Hematopoietic multipotent progenitor cell treated with erythropoietin and hydrocortisone succinate and interleukin-3 and kit ligand, for 8 days (in vitro differentiated cells): ENCODE data around the gene NCK2.

ENCODE experiments used
- DNase-seq: peaks from one replicate; pipeline ENCODE4 v3.0.0-alpha.2; 2015

The NCK2 gene

GRCh38 chr2:105936954-105937353 lies 192.2 kb downstream of the NCK2 start:
- DNase-seq = no peak

DNA sequence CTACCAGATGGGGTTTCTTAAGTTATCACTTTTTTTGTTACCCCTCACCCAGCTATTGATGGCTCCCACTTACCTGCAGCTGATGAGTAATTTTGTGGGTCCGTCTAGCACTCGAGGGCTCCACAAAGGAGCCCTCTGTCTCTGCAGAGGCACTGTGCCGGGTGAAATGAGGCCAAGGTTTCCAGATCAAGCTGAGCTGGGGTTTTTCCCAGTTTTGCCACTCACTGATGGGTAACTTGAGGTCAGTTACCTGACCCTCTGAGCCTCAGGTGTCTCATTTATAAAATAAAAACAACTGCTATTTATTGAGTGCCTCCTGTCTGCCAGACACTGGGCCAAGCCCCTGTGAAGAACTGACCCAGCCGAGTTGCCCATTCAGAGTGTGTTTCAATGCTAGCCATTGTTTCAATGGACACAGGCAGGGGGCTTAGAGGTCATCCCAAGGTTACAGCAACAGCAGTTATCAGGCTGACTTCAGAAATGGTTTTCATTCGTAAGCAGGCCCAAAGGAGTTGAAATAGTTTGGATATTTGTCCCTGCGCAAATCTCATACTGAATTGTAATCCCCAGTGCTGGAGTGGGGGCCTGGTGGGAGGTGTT lies 192.9 kb downstream of the NCK2 start:
- DNase-seq = no peak
